ENCODE measurements around the gene TGFA. TPM values are rescaled to one million over a fixed set of nuclear protein-coding genes. Genes with fewer than 3 reads are reported as not detected.

Gene TGFA
- total RNA-seq, 1 donor from 2014 or later: 1.1 TPM

DNA sequence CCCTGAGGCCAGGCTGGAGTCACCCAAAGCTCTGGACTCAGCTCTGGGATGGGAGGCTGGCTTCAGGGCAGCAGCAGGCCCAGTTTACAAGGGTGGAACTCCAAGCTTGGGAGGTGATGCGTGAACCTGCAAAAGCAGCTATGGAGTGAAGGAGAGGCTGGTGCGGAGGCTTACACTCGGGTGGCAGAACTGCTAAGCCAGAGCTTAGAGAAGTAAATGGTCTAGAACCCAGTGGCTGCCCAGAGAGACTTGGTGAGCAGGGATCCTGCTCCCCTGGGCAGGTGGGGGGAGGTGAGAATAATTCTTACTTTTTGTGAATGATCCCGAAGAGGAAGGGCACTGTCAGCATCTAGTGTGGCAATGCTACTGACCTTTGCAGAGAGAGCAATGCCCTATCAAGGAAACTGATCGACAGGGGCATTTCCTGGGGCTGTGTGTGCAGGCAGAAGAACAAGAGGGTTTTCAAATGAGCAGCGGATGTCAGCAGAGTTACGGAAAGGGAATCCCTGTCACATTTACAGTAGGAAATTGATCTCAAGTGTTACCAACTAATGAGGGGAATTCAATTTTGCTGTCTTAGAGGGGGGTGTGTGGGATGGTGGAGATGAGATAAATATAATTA lies 80.4 kb downstream of the TGFA start:
- H3K27ac ChIP-seq (replicated peaks): no peak overlapping the region
- no peak overlapping the region for H3K4me3 ChIP-seq
- H3K9me3 ChIP-seq (replicated peaks): no peaks in the 10 kb centered on the region
- H3K36me3 ChIP-seq: no peaks in the 10 kb centered on the region
- TF ChIP-seq, protein P1, sequence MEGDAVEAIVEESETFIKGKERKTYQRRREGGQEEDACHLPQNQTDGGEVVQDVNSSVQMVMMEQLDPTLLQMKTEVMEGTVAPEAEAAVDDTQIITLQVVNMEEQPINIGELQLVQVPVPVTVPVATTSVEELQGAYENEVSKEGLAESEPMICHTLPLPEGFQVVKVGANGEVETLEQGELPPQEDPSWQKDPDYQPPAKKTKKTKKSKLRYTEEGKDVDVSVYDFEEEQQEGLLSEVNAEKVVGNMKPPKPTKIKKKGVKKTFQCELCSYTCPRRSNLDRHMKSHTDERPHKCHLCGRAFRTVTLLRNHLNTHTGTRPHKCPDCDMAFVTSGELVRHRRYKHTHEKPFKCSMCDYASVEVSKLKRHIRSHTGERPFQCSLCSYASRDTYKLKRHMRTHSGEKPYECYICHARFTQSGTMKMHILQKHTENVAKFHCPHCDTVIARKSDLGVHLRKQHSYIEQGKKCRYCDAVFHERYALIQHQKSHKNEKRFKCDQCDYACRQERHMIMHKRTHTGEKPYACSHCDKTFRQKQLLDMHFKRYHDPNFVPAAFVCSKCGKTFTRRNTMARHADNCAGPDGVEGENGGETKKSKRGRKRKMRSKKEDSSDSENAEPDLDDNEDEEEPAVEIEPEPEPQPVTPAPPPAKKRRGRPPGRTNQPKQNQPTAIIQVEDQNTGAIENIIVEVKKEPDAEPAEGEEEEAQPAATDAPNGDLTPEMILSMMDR (IDR thresholded peaks at IDR 0.05; ENCODE audit: borderline replicate concordance): no peak
- intact Hi-C loops (cut with micrococcal nuclease): no loop called here
- H3K27me3 ChIP-seq (ENCODE audit: low read depth): peaks cover 26% of the 10 kb centered on the region
- no peak for DNase-seq
- peaks cover 11% of the 10 kb centered on the region for H3K4me1 ChIP-seq

GRCh38 chr2:70472221-70472890 lies 81.3 kb downstream of the TGFA start:
- TF ChIP-seq, protein P1 (IDR thresholded peaks at IDR 0.05; ENCODE audit: borderline replicate concordance): no peak
- Histone ChIP-seq H3K4me3 (no peak overlapping the region), H3K4me1 (peaks cover 20% of the 10 kb centered on the region), H3K27ac (replicated peaks) (no peak overlapping the region), H3K9me3 (replicated peaks) (no peaks in the 10 kb centered on the region), H3K27me3 (ENCODE audit: low read depth) (peaks cover 26% of the 10 kb centered on the region), H3K36me3 (no peaks in the 10 kb centered on the region)
- DNase-seq: no peak
- intact Hi-C loops (cut with micrococcal nuclease): no loop called here

DNA sequence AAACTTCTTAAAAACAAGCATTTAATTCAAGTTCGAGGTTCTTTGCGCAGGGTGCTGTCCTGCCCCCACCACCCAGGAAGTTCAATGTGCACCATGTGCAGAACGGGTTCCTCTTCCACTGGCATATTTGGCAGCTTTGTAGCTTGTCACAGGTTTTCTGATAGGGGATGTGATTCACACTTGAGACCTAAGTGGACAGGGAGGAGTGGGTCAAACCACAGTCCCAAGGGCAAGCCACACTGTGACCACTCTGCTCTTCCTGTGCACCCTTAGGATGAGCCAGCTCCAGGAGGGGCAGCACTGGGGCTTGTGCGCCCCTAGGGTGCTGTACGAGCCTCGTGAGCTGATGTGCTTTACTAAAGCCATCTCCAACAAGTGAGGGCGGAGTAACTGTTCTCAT lies 82.5 kb downstream of the TGFA start:
- intact Hi-C loops (cut with micrococcal nuclease): no loop called here
- no peak for DNase-seq

DNA sequence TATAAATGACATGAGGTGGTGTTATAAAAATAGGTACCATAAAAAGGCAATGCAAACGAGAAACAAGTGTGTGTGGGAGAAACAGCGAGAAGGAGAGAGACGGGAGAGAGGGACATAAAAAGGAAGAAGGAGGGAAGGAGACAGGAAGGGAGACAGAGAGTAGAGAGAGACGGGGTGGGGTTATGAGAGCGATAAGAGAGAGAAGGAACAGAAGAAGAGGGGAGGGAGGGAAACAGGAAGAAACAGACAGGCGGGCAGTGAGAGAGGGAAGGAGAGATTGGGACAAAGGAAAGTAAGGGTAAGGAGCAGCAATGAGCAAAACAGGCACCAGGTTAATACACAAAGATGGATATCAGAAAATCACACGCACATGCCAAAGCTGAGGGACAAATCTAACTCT lies 83.7 kb downstream of the TGFA start:
- no peaks in the 10 kb centered on the region for H3K9me3 ChIP-seq (replicated peaks)
- intact Hi-C loops (cut with micrococcal nuclease): no loop called here
- H3K27ac ChIP-seq (replicated peaks): no peak overlapping the region
- H3K36me3 ChIP-seq: no peaks in the 10 kb centered on the region
- peaks cover 21% of the 10 kb centered on the region for H3K4me1 ChIP-seq
- no peak for DNase-seq
- peaks cover 5% of the 10 kb centered on the region for H3K27me3 ChIP-seq (ENCODE audit: low read depth)
- H3K4me3 ChIP-seq: no peak overlapping the region
- TF ChIP-seq, protein P1 (IDR thresholded peaks at IDR 0.05; ENCODE audit: borderline replicate concordance): no peak

More for the DNA sequence above, 82.5 kb downstream of the TGFA start:
- TF ChIP-seq, protein P1 (IDR thresholded peaks at IDR 0.05; ENCODE audit: borderline replicate concordance): no peak
- Histone ChIP-seq H3K27ac (replicated peaks) (no peak overlapping the region), H3K9me3 (replicated peaks) (no peaks in the 10 kb centered on the region), H3K36me3 (no peaks in the 10 kb centered on the region), H3K27me3 (ENCODE audit: low read depth) (peaks cover 15% of the 10 kb centered on the region), H3K4me3 (no peak overlapping the region), H3K4me1 (peaks cover 21% of the 10 kb centered on the region)

DNA sequence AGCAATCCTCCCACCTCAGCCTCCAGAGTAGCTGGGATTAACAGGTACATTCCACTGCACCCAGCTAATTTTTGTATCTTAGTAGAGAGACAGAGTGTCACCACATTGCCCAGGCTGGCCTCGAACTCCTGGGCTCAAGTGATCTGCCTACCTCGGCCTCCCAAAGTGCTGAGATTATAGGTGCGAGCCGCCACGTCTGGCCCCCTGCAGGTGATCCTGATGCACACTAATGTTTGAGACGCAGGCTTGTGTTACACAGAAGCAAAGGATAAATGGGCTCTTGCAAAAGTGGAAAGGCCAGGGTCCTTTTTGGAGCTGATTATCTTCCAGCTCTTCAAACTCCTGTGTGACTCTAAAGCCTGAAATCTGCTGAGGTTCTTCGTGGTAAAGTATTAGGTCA lies 84.2 kb downstream of the TGFA start:
- Histone ChIP-seq H3K36me3 (no peaks in the 10 kb centered on the region), H3K9me3 (replicated peaks) (no peaks in the 10 kb centered on the region), H3K27me3 (ENCODE audit: low read depth) (peaks cover 1% of the 10 kb centered on the region), H3K27ac (replicated peaks) (no peak overlapping the region), H3K4me3 (no peak overlapping the region), H3K4me1 (peaks cover 21% of the 10 kb centered on the region)
- DNase-seq: no peak
- intact Hi-C loops (cut with micrococcal nuclease): no loop called here
- TF ChIP-seq, protein P1 (IDR thresholded peaks at IDR 0.05; ENCODE audit: borderline replicate concordance): no peak
